Lung microvascular endothelial cell (primary cell): ENCODE results near the gene ACAN. TPM values are rescaled to one million over a fixed set of nuclear protein-coding genes. Genes with fewer than 3 reads are reported as not detected.

ENCODE experiments used
- DNase-seq, 2 donors: peaks; one replicate each; pipeline versions ENCODE4 v3.0.0 to v3.0.0-alpha.2; 2010; ENCODE audit warnings: low read depth in 2 of 2
- total RNA-seq: library from RNA; depleted of rRNA; stranded (reverse); fragments of >200 nt; gene quantifications from 2 replicates; pipeline ENCODE4 v1.2.1, GENCODE V29; 2014

Gene ACAN
- total RNA-seq, 1 donor from 2014 or later = not detected

DNA sequence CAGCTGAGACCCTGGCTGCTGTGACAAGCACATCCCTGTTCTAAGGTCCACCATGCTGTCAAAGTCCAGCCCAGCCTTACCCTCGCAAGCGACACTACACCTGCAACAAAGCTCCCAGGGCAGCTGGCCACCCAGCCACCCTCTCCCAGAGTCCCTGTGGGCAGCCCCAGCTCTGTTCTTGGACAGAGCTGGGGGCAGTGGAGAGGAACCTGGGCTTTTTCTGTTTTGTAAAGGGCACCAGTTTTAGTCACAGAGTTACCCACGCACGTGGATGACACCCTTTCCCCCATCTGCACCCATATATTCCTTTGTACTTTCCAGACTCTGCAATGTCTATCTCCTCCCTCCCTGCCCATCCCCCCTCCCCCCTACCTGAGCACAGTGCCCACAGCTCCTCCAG lies 38.9 kb downstream of the ACAN start:
- no peak for DNase-seq

- DNase-seq = no peak
Measured at GRCh38 chr15:88843334-88843733, 40.1 kb downstream of the ACAN start.

DNA sequence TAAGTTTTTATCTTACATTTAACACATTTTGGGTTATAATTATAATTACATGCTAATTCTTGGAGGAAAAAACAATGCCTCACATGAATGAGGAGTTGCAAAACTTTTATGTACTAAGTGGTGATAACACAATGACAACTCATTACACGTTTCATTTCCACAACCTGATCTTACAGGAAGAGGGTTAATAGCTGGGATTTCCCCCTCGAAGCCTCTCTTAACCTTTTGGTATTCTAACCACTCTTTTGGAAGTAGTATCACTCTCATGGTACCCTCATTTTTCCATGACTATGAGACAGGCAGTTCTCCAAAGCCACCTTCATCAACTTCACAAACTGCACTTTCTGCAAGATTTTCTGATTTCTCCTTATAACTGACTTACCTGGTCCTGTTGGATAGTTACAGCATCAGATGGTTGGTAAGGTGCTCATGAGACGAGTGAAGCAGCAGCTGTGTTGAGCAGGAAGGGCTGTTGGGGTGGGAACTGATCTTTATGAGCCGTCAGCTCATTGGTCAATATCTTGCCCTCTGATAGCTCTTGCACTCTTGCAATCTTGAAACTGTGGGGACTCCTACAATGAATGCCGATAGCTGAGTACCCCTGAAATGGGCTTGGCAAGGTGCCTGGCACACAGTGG lies 41.6 kb downstream of the ACAN start:
- no peak for DNase-seq

DNA sequence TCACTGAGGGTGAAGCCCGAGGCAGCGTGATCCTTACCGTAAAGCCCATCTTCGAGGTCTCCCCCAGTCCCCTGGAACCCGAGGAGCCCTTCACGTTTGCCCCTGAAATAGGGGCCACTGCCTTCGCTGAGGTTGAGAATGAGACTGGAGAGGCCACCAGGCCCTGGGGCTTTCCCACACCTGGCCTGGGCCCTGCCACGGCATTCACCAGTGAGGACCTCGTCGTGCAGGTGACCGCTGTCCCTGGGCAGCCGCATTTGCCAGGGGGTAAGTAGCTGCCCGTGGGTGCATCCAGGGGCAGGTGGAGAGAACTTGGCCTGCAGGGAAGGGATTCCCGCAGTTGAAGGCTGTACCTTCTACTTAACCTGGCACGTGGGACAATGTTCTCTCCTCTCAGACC lies 42.4 kb downstream of the ACAN start:
- DNase-seq = no peak

DNA sequence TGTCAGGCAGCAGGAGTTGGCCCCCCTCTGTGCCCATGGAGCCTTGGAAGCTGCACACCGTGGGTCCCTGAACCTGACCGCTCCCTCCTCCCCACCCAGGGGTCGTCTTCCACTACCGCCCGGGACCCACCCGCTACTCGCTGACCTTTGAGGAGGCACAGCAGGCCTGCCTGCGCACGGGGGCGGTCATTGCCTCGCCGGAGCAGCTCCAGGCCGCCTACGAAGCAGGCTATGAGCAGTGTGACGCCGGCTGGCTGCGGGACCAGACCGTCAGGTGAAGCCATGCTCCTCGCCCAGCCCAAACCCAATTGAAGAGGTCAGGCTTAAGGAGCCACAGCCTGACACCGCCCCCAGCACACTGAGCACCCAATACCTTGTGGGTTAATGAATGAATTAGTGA lies 43.9 kb downstream of the ACAN start:
- DNase-seq = no peak

DNA sequence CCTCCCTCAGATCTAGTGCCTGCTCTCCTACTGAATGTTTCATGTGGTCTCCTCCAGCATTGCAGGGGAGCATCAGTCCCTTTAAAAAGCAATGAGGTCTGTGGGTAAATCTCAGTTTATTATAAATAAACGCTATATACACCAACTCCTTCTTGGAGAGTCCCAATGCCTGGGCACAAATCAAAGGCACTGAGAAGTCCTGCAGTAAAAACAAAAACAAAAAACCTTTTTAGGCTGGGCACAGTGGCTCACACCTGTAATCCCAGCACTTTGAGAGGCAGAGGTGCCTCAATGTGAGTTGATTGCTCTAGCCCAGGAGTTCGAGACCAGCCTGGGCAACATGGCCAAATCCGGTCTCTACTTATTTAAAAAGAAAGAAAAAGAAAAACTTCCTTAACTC lies 45.0 kb downstream of the ACAN start:
- no peak for DNase-seq

- no peak for DNase-seq
Measured at GRCh38 chr15:88849376-88850072, 46.3 kb downstream of the ACAN start.

- no peak for DNase-seq
Measured at GRCh38 chr15:88852476-88852875, 49.2 kb downstream of the ACAN start.

- DNase-seq = no peak
Measured at GRCh38 chr15:88858934-88859333, 55.7 kb downstream of the ACAN start.

- no peak for DNase-seq
Measured at GRCh38 chr15:88859550-88859949, 56.3 kb downstream of the ACAN start.

GRCh38 chr15:88860212-88860611 lies 57.0 kb downstream of the ACAN start:
- no peak for DNase-seq

DNA sequence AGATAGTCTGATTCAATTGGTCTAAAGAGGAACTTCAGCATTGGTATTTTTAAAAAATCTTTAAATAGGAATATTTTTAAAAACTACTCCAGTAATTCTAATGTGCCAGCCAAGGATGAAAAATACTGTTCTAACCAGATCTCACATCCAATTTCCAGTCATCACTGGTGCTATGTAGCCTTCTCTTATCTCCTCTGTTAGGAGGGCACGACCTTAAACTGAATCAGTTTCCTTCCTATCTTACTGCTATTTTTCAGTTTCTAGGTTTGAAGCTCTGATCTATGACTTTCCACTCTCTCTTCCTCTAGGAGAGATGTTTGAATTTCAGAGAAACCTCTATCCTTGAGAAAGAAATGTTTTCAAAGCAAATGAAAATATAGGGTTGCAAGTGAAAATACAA lies 60.2 kb downstream of the ACAN start:
- peak in 1 of 2 donors; percentile 26 for DNase-seq

GRCh38 chr15:88864861-88865497 lies 61.7 kb downstream of the ACAN start:
- DNase-seq = no peak

- no peak for DNase-seq
Measured at GRCh38 chr15:88865498-88866099, 62.4 kb downstream of the ACAN start.

DNA sequence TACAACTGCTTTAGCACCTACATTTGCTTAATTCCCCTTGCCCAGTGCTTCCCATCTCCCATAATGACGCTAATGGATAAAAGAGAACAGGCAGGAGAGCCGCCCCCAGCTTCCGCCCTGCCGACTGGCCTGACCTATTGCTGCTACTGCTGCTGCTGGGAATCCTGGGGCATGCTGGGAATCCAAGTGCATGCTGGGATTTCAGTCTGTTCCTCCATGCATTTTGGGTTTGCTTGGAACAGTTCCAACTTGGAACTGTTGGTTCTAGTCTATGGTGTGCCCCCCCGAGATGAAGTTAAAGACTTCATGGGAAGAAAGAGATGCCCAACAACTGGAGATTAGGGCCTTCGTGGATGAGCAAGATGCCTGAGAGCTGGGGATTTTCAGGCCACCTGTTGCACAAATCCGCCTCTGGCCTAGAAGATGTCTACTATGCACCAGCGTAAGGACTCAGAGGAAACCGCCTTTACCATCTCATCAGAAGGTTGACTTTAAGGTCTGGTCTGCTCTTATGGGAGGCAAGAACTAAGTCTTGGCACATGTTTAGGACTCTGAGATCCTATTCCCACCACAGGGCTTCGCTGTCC lies 63.2 kb downstream of the ACAN start:
- DNase-seq = no peak

- no peak for DNase-seq
Measured at GRCh38 chr15:88871313-88871712, 68.1 kb downstream of the ACAN start.

DNA sequence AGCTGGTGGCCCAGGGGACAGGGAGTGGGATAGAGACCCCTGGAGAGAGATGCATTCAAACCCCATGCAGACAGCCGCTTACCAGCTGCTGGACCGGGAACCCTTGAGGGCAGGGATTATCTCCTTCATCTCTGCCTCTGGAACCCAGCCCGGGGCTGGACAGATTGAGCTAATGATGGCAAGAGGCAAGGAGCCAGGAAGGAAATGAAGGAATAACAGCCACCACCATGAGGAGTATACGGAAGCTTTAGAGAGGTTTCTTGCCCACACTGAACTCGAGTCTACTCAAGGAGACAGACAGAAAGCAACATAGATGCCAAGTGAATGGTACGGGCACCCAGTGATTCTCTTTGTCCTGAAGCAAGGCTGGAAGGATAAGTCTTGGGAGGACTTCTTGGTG lies 68.9 kb downstream of the ACAN start:
- no peak for DNase-seq

DNA sequence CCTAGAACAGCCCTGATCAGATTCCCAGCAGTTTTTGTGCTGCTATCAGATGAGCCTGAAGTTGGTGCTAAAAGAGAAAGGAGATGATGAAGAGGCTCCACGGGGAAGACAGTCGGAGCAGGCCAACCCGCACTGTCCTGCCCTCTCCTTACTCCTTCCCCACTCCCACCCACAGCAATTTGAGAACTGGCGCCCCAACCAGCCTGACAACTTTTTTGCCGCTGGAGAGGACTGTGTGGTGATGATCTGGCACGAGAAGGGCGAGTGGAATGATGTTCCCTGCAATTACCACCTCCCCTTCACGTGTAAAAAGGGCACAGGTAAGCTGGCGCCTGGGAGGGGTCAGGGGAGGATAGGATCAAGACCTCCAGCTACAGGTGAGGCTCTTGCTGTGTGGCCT lies 69.5 kb downstream of the ACAN start:
- no peak for DNase-seq

GRCh38 chr15:88873786-88874185 lies 70.5 kb downstream of the ACAN start:
- DNase-seq = no peak

- no peak for DNase-seq
Measured at GRCh38 chr15:88874275-88874674, 71.0 kb downstream of the ACAN start.

- no peak for DNase-seq
Measured at GRCh38 chr15:88874684-88875083, 71.4 kb downstream of the ACAN start.

- no peak for DNase-seq
Measured at GRCh38 chr15:88876573-88876972, 73.3 kb downstream of the ACAN start.
